Hepatocyte (in vitro differentiated cells): Measurements from ENCODE around the gene CRIM1.

Source experiments
- CTCF ChIP-seq: fragments of 200-600 bp; sonication (generic); IDR thresholded peaks from 2 replicates; pipeline ENCODE4 v1.5.1; 2016; ENCODE audit warnings: antibody characterized with exemption, mild to moderate bottlenecking; ENCODE audit not compliant: poor library complexity
- EZH2 ChIP-seq: fragments of 200-600 bp; sonication (generic); IDR thresholded peaks from 2 replicates; pipeline ENCODE4 v1.6.1; 2016; ENCODE audit warnings: antibody characterized with exemption, mild to moderate bottlenecking, borderline replicate concordance

DNA sequence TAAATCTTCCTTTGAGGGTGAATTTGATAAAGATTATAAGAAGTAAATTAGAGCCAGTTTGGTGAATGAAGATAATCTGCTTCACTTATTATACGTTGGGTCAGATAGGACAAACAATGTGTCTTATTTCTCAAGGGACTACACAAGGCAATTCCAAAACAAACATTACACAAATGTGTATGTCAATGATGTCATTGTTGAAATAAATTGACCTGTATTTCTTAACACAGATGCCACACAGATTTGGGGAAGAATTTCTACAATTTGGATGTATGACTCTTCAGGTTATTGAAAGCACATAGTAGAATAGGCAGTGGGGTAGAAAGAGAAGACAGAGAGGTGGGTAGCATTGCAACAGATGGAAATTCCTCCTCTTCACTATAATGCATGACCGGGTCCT, 6.9 kb upstream of the CRIM1 start:
- TF ChIP-seq CTCF (no peak), EZH2 (no peak)
